Measurements from ENCODE around the gene TMEM63A.

GRCh38 chr1:225870911-225871310, 11.3 kb downstream of the TMEM63A start:
- TF ChIP-seq CREB1 (CRISPR knock-in tag; IDR thresholded peaks at IDR 0.05): no peak
- TF ChIP-seq, protein P1, sequence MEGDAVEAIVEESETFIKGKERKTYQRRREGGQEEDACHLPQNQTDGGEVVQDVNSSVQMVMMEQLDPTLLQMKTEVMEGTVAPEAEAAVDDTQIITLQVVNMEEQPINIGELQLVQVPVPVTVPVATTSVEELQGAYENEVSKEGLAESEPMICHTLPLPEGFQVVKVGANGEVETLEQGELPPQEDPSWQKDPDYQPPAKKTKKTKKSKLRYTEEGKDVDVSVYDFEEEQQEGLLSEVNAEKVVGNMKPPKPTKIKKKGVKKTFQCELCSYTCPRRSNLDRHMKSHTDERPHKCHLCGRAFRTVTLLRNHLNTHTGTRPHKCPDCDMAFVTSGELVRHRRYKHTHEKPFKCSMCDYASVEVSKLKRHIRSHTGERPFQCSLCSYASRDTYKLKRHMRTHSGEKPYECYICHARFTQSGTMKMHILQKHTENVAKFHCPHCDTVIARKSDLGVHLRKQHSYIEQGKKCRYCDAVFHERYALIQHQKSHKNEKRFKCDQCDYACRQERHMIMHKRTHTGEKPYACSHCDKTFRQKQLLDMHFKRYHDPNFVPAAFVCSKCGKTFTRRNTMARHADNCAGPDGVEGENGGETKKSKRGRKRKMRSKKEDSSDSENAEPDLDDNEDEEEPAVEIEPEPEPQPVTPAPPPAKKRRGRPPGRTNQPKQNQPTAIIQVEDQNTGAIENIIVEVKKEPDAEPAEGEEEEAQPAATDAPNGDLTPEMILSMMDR (IDR thresholded peaks at IDR 0.05): no peak
- no peak for TF ChIP-seq FOXP4 (CRISPR knock-in tag; IDR thresholded peaks at IDR 0.05)
- TF ChIP-seq, protein P2, sequence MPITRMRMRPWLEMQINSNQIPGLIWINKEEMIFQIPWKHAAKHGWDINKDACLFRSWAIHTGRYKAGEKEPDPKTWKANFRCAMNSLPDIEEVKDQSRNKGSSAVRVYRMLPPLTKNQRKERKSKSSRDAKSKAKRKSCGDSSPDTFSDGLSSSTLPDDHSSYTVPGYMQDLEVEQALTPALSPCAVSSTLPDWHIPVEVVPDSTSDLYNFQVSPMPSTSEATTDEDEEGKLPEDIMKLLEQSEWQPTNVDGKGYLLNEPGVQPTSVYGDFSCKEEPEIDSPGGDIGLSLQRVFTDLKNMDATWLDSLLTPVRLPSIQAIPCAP (CRISPR knock-in tag; IDR thresholded peaks at IDR 0.05): no peak
- no peak for TF ChIP-seq PREB (CRISPR knock-in tag; IDR thresholded peaks at IDR 0.05; ENCODE audit: borderline replicate concordance)
- TF ChIP-seq, protein P3, sequence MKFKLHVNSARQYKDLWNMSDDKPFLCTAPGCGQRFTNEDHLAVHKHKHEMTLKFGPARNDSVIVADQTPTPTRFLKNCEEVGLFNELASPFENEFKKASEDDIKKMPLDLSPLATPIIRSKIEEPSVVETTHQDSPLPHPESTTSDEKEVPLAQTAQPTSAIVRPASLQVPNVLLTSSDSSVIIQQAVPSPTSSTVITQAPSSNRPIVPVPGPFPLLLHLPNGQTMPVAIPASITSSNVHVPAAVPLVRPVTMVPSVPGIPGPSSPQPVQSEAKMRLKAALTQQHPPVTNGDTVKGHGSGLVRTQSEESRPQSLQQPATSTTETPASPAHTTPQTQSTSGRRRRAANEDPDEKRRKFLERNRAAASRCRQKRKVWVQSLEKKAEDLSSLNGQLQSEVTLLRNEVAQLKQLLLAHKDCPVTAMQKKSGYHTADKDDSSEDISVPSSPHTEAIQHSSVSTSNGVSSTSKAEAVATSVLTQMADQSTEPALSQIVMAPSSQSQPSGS (CRISPR knock-in tag; IDR thresholded peaks at IDR 0.05; ENCODE audit: borderline replicate concordance, low read depth): no peak
- no peak for TF ChIP-seq PRDM15 (CRISPR knock-in tag; IDR thresholded peaks at IDR 0.05)
- TF ChIP-seq TEAD1 (CRISPR knock-in tag; IDR thresholded peaks at IDR 0.05): no peak
- no peak for TF ChIP-seq ZNF121 (CRISPR knock-in tag; IDR thresholded peaks at IDR 0.05)
- TF ChIP-seq, protein P4, sequence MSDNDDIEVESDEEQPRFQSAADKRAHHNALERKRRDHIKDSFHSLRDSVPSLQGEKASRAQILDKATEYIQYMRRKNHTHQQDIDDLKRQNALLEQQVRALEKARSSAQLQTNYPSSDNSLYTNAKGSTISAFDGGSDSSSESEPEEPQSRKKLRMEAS (CRISPR knock-in tag; IDR thresholded peaks at IDR 0.05): no peak
- no peak for TF ChIP-seq JUN (CRISPR knock-in tag; IDR thresholded peaks at IDR 0.05)
